ENCODE measurements around the gene ATP11B.

- no peak for TF ChIP-seq SALL2 (tag by site-specific recombination; IDR thresholded peaks at IDR 0.05; ENCODE audit: borderline replicate concordance)
- no peak for TF ChIP-seq ZNF747 (tag by site-specific recombination; IDR thresholded peaks at IDR 0.05)
Measured at GRCh38 chr3:182905623-182906022, 112.3 kb downstream of the ATP11B start.

Measured in HEK293 (cell line).